H9 (cell line): ENCODE data around the gene APBB3. TPM values are rescaled to one million over a fixed set of nuclear protein-coding genes. Genes with fewer than 3 reads are reported as not detected.

Experiments used
- DNase-seq: peaks from one replicate; pipeline ENCODE4 v3.0.0-alpha.2; 2017
- H2AFZ ChIP-seq: one replicate; pipeline ENCODE4 v1.6.1; 2013; ENCODE audit warnings: mild to moderate bottlenecking, low read length, control low read depth, moderate library complexity
- H2AK5ac ChIP-seq: 2 replicates; pipeline ENCODE4 v1.6.1; 2013; ENCODE audit warnings: low read length, control low read depth, mixed read lengths; ENCODE audit not compliant: insufficient read length
- H2BK120ac ChIP-seq: one replicate; pipeline ENCODE4 v1.6.1; 2013; ENCODE audit warnings: low read depth, mild to moderate bottlenecking, low read length, control low read depth, inconsistent platforms; ENCODE audit not compliant: poor library complexity, severe bottlenecking
- H2BK12ac ChIP-seq: 2 replicates; pipeline ENCODE4 v1.6.1; 2013; ENCODE audit warnings: low read length, control low read depth, mixed read lengths, low read depth; ENCODE audit not compliant: insufficient read length
- H2BK15ac ChIP-seq: 2 replicates; pipeline ENCODE4 v1.6.1; 2013; ENCODE audit warnings: low read depth, low read length, control low read depth
- H2BK20ac ChIP-seq: one replicate; pipeline ENCODE4 v1.6.1; 2013; ENCODE audit warnings: low read depth, mild to moderate bottlenecking, low read length, control low read depth, inconsistent platforms; ENCODE audit not compliant: poor library complexity, severe bottlenecking
- H2BK5ac ChIP-seq: 2 replicates; pipeline ENCODE4 v1.6.1; 2013; ENCODE audit warnings: low read length, control low read depth, mixed read lengths; ENCODE audit not compliant: insufficient read length
- H3K14ac ChIP-seq: 2 replicates; pipeline ENCODE4 v1.6.1; 2013; ENCODE audit warnings: low read length, control low read depth; ENCODE audit not compliant: insufficient read depth
- H3K18ac ChIP-seq: 2 replicates; pipeline ENCODE4 v1.6.1; 2013; ENCODE audit warnings: low read depth, mild to moderate bottlenecking, mixed read lengths, low read length, control low read depth; ENCODE audit not compliant: insufficient read length
- H3K23ac ChIP-seq: 2 replicates; pipeline ENCODE4 v1.6.1; 2013; ENCODE audit warnings: low read length, control low read depth, mixed read lengths, low read depth; ENCODE audit not compliant: insufficient read length
- H3K23me2 ChIP-seq: 2 replicates; pipeline ENCODE4 v1.6.1; 2013; ENCODE audit warnings: low read depth, mild to moderate bottlenecking, mixed read lengths, low read length, control low read depth; ENCODE audit not compliant: insufficient read length, poor library complexity, severe bottlenecking
- H3K27ac ChIP-seq: 2 replicates; pipeline ENCODE4 v1.5.1; 2013; ENCODE audit warnings: low read length, control low read depth, mixed read lengths, low read depth; ENCODE audit not compliant: insufficient read length
- H3K27me3 ChIP-seq: 2 replicates; pipeline ENCODE4 v1.6.1; 2013; ENCODE audit warnings: low read length, control low read depth, inconsistent platforms; ENCODE audit not compliant: insufficient read depth
- H3K4ac ChIP-seq: 2 replicates; pipeline ENCODE4 v1.6.1; 2013; ENCODE audit warnings: low read depth, mild to moderate bottlenecking, control low read depth, inconsistent platforms, low read length, moderate library complexity
- H3K4me1 ChIP-seq: 2 replicates; pipeline ENCODE4 v1.6.1; 2013; ENCODE audit warnings: low read length, control low read depth, inconsistent platforms; ENCODE audit not compliant: insufficient read depth
- H3K4me2 ChIP-seq: 2 replicates; pipeline ENCODE4 v1.6.1; 2013; ENCODE audit warnings: low read length, control low read depth, mixed read lengths; ENCODE audit not compliant: insufficient read length, insufficient read depth
- H3K56ac ChIP-seq: 2 replicates; pipeline ENCODE4 v1.6.1; 2013; ENCODE audit warnings: low read depth, mild to moderate bottlenecking, mixed read lengths, low read length, control low read depth; ENCODE audit not compliant: insufficient read length
- H3K79me1 ChIP-seq: 2 replicates; pipeline ENCODE4 v1.6.1; 2013; ENCODE audit warnings: low read depth, mild to moderate bottlenecking, moderate library complexity, low read length, control low read depth, inconsistent platforms; ENCODE audit not compliant: insufficient read depth, poor library complexity, severe bottlenecking
- H3K79me2 ChIP-seq: 2 replicates; pipeline ENCODE4 v1.6.1; 2013; ENCODE audit warnings: low read length, control low read depth, inconsistent platforms; ENCODE audit not compliant: insufficient read depth
- H3K9ac ChIP-seq: 2 replicates; pipeline ENCODE4 v1.6.1; 2013; ENCODE audit warnings: low read length, control low read depth, mixed read lengths; ENCODE audit not compliant: insufficient read length; ENCODE audit errors: extremely low read depth
- H3K9me3 ChIP-seq: one replicate; pipeline ENCODE4 v1.6.1; 2013; ENCODE audit warnings: low read depth, low read length, inconsistent platforms; ENCODE audit not compliant: control insufficient read depth
- H3T11ph ChIP-seq: one replicate; pipeline ENCODE4 v1.6.1; 2013; ENCODE audit warnings: mild to moderate bottlenecking, low read length, control low read depth, inconsistent platforms
- H4K20me1 ChIP-seq: one replicate; pipeline ENCODE4 v1.6.1; 2013; ENCODE audit not compliant: control insufficient read depth, insufficient read length, insufficient read depth
- H4K5ac ChIP-seq: 2 replicates; pipeline ENCODE4 v1.6.1; 2013; ENCODE audit warnings: low read depth, mild to moderate bottlenecking, mixed read lengths, low read length, control low read depth; ENCODE audit not compliant: insufficient read length
- H4K8ac ChIP-seq: replicated peaks from 2 replicates; pipeline ENCODE4 v1.6.1; 2013; ENCODE audit warnings: low read length, control low read depth, mixed read lengths, low read depth; ENCODE audit not compliant: insufficient read length
- H4K91ac ChIP-seq: 2 replicates; pipeline ENCODE4 v1.6.1; 2013; ENCODE audit warnings: low read depth, mild to moderate bottlenecking, moderate library complexity, mixed read lengths, low read length, control low read depth; ENCODE audit not compliant: insufficient read length
- H3K27ac Mint-ChIP-seq, 3 experiments: 2 replicates in 2 of 3; 3 replicates in 1 of 3; pipeline ENCODE4 v1.8.0; 2020 to 2021; ENCODE audit warnings: mixed read lengths in 3 of 3, mild to moderate bottlenecking in 1 of 3, moderate library complexity in 1 of 3
- H3K27me3 Mint-ChIP-seq: 2 replicates; pipeline ENCODE4 v1.8.0; 2021; ENCODE audit warnings: low read depth, mild to moderate bottlenecking, moderate library complexity, mixed read lengths
- H3K36me3 Mint-ChIP-seq, 3 experiments: 2 replicates in 2 of 3; 3 replicates in 1 of 3; pipeline ENCODE4 v1.8.0; 2020 to 2021; ENCODE audit warnings: low read depth in 3 of 3, mixed read lengths in 3 of 3; ENCODE audit not compliant: insufficient read depth in 1 of 3
- H3K4me1 Mint-ChIP-seq, 2 experiments: 2 replicates each; pipeline ENCODE4 v1.8.0; 2020; ENCODE audit warnings: mixed read lengths in 2 of 2
- H3K4me3 Mint-ChIP-seq, 2 experiments: 2 replicates in 1 of 2; 3 replicates in 1 of 2; pipeline ENCODE4 v1.8.0; 2020 to 2021; ENCODE audit warnings: mild to moderate bottlenecking in 2 of 2, mixed read lengths in 2 of 2, moderate library complexity in 1 of 2
- H3K9me3 Mint-ChIP-seq, 2 experiments: 2 replicates in 1 of 2; 3 replicates in 1 of 2; pipeline ENCODE4 v1.8.0; 2020; ENCODE audit warnings: mild to moderate bottlenecking in 2 of 2, mixed read lengths in 2 of 2, moderate library complexity in 1 of 2
- CTCF ChIP-seq: fragments of 200-600 bp; sonication (generic); conservative IDR thresholded peaks from 3 replicates; pipeline ENCODE4 v1.8.0; 2021; ENCODE audit warnings: antibody characterized with exemption, mild to moderate bottlenecking
- WGBS: extraction: QIAGEN DNeasy Blood & Tissue Kit; methylation state at CpG from one replicate; pipeline ENCODE4 v1.1.7; 2013; ENCODE audit warnings: missing lambda C conversion rate, low lambda C conversion rate, mixed read lengths; ENCODE audit not compliant: insufficient read length; ENCODE audit errors: extremely low coverage; 5-methylcytosine and 5-hydroxymethylcytosine counted together
- total RNA-seq: library from RNA; stranded (reverse); gene quantifications from 2 replicates; pipeline ENCODE4 v1.2.1, GENCODE V29; 2021

APBB3 gene
- total RNA-seq, 1 experiment from 2014 or later: 23.8 TPM

GRCh38 chr5:140556438-140556837 lies 8.0 kb downstream of the APBB3 start:
- H3K36me3 Mint-ChIP-seq: peaks cover 6 to 41% (median 34%) of the 10 kb centered on the region in 3 experiments; a peak in 6 of 7 replicates
- H3K27me3 Mint-ChIP-seq: no peaks in the 10 kb centered on the region
- Histone ChIP-seq H3K79me2 (peaks cover 6% of the 10 kb centered on the region), H4K8ac (no peak overlapping the region), H3K27me3 (no peaks in the 10 kb centered on the region), H3K9ac (peak overlapping the region; percentile 87), H2AFZ (no peak overlapping the region), H3K18ac (no peak overlapping the region), H2BK20ac (no peak overlapping the region), H3K23ac (no peak overlapping the region), H3K4ac (no peak overlapping the region), H4K5ac (no peak overlapping the region), H3K14ac (no peak overlapping the region; the same call in 1 of the 2 replicates), H2BK15ac (no peak overlapping the region), H3K56ac (no peak overlapping the region), H3T11ph (no peak overlapping the region), H3K4me1 (0 out of 2 replicates have a peak, but pooled peaks cover 3% of the 10 kb centered on the region), H2BK120ac (no peak overlapping the region), H2BK5ac (no peak overlapping the region), H3K79me1 (peaks cover 3% of the 10 kb centered on the region), H2BK12ac (no peak overlapping the region), H3K27ac (no peak overlapping the region), H4K91ac (no peak overlapping the region), H2AK5ac (no peak overlapping the region), H3K4me2 (peak overlapping the region; percentile 94), H3K9me3 (no peaks in the 10 kb centered on the region), H4K20me1 (no peaks in the 10 kb centered on the region), H3K23me2 (no peaks in the 10 kb centered on the region)
- no peaks in the 10 kb centered on the region for H3K9me3 Mint-ChIP-seq
- H3K27ac Mint-ChIP-seq: peak overlapping the region in 1 of 3 experiments; percentile 97; a peak in 3 of 7 replicates
- H3K4me3 Mint-ChIP-seq: peak overlapping the region; percentile 91 to 92
- TF ChIP-seq CTCF: no peak
- peaks cover 25 to 26% of the 10 kb centered on the region in 2 experiments for H3K4me1 Mint-ChIP-seq
- no CpG with 5 or more reads among the region's 6 CpGs for WGBS
- DNase-seq: no peak
